Chondrocyte (in vitro differentiated cells): Measurements from ENCODE around the gene AURKAIP1. TPM values are rescaled to one million over a fixed set of nuclear protein-coding genes. Genes with fewer than 3 reads are reported as not detected.

Experiments
- DNase-seq: peaks from one replicate; pipeline ENCODE4 v3.0.0; 2021; ENCODE audit warnings: mixed read lengths, low spot score
- H3K27ac Mint-ChIP-seq: one replicate; pipeline ENCODE4 v1.8.0; 2021; ENCODE audit warnings: mild to moderate bottlenecking, moderate library complexity, mixed read lengths; ENCODE audit not compliant: unreplicated experiment
- H3K27me3 Mint-ChIP-seq: 2 replicates; pipeline ENCODE4 v1.8.0; 2021; ENCODE audit warnings: low read depth, mixed read lengths
- H3K36me3 Mint-ChIP-seq: 2 replicates; pipeline ENCODE4 v1.8.0; 2021; ENCODE audit warnings: low read depth, mixed read lengths
- H3K4me1 Mint-ChIP-seq: 2 replicates; pipeline ENCODE4 v1.8.0; 2021; ENCODE audit warnings: low read depth, mild to moderate bottlenecking, mixed read lengths
- H3K4me3 Mint-ChIP-seq: one replicate; pipeline ENCODE4 v1.8.0; 2021; ENCODE audit warnings: mild to moderate bottlenecking, moderate library complexity, mixed read lengths; ENCODE audit not compliant: unreplicated experiment
- H3K9me3 Mint-ChIP-seq: 2 replicates; pipeline ENCODE4 v1.8.0; 2021; ENCODE audit warnings: low read depth, mixed read lengths
- total RNA-seq: library from RNA; stranded (reverse); gene quantifications from 3 replicates; pipeline ENCODE4 v1.2.1, GENCODE V29; 2021
- TF ChIP-seq, protein P1 (sequence below): fragments of 200-600 bp; sonication (generic); IDR thresholded peaks from 2 replicates; pipeline ENCODE4 v1.5.0; 2021; ENCODE audit warnings: antibody characterized with exemption, mild to moderate bottlenecking, moderate library complexity

AURKAIP1 gene
- total RNA-seq, 1 donor from 2014 or later = 89.0 TPM

DNA sequence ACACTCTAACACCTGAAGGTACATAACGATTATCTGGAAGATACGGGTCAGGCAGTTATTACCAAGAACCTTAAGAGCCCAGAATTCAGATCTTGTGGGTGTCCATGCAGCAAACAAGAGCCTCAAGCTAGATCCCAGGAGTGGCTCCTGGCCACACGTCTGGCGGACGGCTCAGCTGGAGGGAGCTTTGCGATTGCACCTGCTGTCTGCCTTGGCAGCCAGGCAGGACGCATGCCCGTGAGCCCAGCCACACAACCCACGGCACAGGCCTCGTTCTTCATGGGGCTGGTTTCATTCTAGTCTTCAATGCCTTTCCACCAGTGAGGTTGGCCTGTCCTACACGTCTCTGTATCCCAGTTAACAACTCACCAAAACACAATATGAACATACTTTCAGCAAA is 18.4 kb upstream of the AURKAIP1 start:
- no peaks in the 10 kb centered on the region for H3K9me3 Mint-ChIP-seq
- H3K36me3 Mint-ChIP-seq = peaks cover 54% of the 10 kb centered on the region
- DNase-seq = no peak
- H3K27ac Mint-ChIP-seq = no peak overlapping the region
- no peaks in the 10 kb centered on the region for H3K27me3 Mint-ChIP-seq
- peaks cover 18% of the 10 kb centered on the region for H3K4me1 Mint-ChIP-seq
- TF ChIP-seq, protein P1, sequence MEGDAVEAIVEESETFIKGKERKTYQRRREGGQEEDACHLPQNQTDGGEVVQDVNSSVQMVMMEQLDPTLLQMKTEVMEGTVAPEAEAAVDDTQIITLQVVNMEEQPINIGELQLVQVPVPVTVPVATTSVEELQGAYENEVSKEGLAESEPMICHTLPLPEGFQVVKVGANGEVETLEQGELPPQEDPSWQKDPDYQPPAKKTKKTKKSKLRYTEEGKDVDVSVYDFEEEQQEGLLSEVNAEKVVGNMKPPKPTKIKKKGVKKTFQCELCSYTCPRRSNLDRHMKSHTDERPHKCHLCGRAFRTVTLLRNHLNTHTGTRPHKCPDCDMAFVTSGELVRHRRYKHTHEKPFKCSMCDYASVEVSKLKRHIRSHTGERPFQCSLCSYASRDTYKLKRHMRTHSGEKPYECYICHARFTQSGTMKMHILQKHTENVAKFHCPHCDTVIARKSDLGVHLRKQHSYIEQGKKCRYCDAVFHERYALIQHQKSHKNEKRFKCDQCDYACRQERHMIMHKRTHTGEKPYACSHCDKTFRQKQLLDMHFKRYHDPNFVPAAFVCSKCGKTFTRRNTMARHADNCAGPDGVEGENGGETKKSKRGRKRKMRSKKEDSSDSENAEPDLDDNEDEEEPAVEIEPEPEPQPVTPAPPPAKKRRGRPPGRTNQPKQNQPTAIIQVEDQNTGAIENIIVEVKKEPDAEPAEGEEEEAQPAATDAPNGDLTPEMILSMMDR = no peak
- no peak overlapping the region for H3K4me3 Mint-ChIP-seq

DNA sequence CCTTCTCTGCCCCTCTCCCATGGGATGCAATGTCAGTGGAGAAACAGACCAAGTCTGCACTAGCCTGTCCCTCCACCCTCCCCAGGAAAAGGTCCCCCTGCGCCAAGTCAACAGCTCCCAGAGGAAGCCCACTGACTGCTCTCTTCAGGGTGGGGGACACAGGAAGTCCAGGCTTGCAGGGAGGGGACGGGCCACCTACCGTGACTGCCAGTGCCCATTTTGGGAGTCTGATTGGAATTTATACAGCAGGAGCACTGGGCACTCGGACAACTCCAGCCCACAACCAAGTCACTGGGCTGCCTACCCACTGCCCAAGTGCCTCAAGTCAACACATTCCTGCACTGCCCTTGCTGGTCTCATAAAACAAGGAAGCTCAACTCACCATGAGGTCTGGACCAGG is 18.0 kb upstream of the AURKAIP1 start:
- TF ChIP-seq, protein P1 = no peak
- no peak overlapping the region for H3K4me3 Mint-ChIP-seq
- H3K9me3 Mint-ChIP-seq = no peaks in the 10 kb centered on the region
- peaks cover 14% of the 10 kb centered on the region for H3K4me1 Mint-ChIP-seq
- no peak overlapping the region for H3K27ac Mint-ChIP-seq
- H3K27me3 Mint-ChIP-seq = no peaks in the 10 kb centered on the region
- DNase-seq = no peak
- H3K36me3 Mint-ChIP-seq = peaks cover 55% of the 10 kb centered on the region

DNA sequence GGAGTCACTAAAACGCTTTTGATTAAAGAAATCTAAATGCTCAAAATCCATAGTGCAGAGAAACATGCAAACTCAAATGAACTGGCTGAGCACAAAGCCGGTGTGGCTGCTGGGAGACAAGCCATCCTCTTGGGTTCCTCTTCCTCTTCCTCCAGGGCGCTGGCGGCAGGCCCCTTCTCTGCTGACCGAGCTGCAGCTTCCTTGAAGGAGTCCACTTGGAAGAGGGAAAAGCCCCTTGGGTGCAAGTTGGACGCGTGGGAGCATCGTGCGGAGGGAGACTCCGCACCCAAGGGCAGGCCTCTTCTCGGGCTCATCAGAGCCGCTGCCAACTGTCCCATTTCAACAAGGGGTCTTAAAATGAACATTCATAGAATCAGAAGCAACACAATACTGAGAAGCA is 16.2 kb upstream of the AURKAIP1 start:
- no peak overlapping the region for H3K27ac Mint-ChIP-seq
- peaks cover 65% of the 10 kb centered on the region for H3K36me3 Mint-ChIP-seq
- DNase-seq = no peak
- peaks cover 6% of the 10 kb centered on the region for H3K4me1 Mint-ChIP-seq
- no peaks in the 10 kb centered on the region for H3K27me3 Mint-ChIP-seq
- no peak overlapping the region for H3K4me3 Mint-ChIP-seq
- TF ChIP-seq, protein P1 = no peak
- no peaks in the 10 kb centered on the region for H3K9me3 Mint-ChIP-seq

DNA sequence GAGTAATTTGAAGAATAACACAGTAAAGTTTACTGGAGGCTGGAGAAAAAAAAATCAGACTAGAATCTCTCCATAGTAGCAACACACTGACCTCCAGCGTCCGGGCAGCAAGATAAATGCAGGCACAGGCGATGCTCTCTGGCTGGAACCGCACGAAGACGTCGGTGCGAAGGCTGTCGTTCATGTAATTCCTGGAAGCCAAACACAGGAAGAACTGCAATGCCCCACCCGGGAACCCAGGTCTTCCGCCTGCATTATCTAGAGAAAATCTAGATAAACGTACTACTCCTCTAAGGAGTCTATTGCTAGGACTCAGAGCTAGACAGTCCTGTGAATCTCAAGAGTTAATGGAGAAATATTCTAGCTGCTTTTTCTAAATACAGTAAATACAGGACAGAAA is 15.7 kb upstream of the AURKAIP1 start:
- TF ChIP-seq, protein P1 = no peak
- no peaks in the 10 kb centered on the region for H3K27me3 Mint-ChIP-seq
- H3K4me1 Mint-ChIP-seq = peaks cover 4% of the 10 kb centered on the region
- no peak overlapping the region for H3K4me3 Mint-ChIP-seq
- H3K9me3 Mint-ChIP-seq = no peaks in the 10 kb centered on the region
- no peak overlapping the region for H3K27ac Mint-ChIP-seq
- DNase-seq = no peak
- H3K36me3 Mint-ChIP-seq = peaks cover 68% of the 10 kb centered on the region

DNA sequence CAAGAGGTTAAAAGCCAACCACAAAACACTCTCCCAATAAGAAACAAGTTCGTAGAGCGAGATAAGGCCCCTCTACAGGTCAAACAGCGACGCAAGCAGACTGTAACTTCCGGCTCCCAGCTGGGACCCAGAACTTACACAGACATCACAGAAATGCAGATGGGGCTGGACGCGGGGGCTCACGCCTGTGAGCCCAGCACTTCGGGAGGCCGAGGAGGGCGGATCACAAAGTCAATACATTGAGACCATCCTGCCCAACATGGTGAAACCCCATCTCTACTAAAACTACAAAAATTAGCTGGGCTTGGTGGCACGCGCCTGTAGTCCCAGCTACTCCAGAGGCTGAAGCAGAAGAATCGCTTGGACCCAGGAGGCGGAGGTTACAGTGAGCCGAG is 13.1 kb upstream of the AURKAIP1 start:
- DNase-seq = no peak
- no peaks in the 10 kb centered on the region for H3K4me1 Mint-ChIP-seq
- TF ChIP-seq, protein P1 = no peak
- H3K27me3 Mint-ChIP-seq = no peaks in the 10 kb centered on the region
- H3K9me3 Mint-ChIP-seq = no peaks in the 10 kb centered on the region
- H3K4me3 Mint-ChIP-seq = no peak overlapping the region
- no peak overlapping the region for H3K27ac Mint-ChIP-seq
- H3K36me3 Mint-ChIP-seq = peaks cover 50% of the 10 kb centered on the region
